Neuronal stem cell (in vitro differentiated cells): ENCODE data around the gene SLC25A1.
"Not testable (repeated sequence)": the region's sequence is repeated elsewhere in the genome, so short reads cannot be mapped to it uniquely, and the experiment has no call there.

Experiments used
- DNase-seq: peaks from one replicate; pipeline ENCODE4 v3.0.0-alpha.2; 2013; ENCODE audit warnings: low spot score
- H2AFZ ChIP-seq: one replicate; pipeline ENCODE4 v1.6.1; 2013; ENCODE audit warnings: mild to moderate bottlenecking, low read length, inconsistent platforms
- H2AK5ac ChIP-seq: 2 replicates; pipeline ENCODE4 v1.6.1; 2013; ENCODE audit warnings: low read depth, mild to moderate bottlenecking, inconsistent platforms, low read length, moderate library complexity, mixed read lengths
- H2BK120ac ChIP-seq: 2 replicates; pipeline ENCODE4 v1.6.1; 2013; ENCODE audit warnings: low read depth, mild to moderate bottlenecking, inconsistent platforms, low read length, moderate library complexity, mixed read lengths
- H2BK12ac ChIP-seq: one replicate; pipeline ENCODE4 v1.6.1; 2013; ENCODE audit warnings: low read length, inconsistent platforms
- H2BK15ac ChIP-seq: 2 replicates; pipeline ENCODE4 v1.6.1; 2013; ENCODE audit warnings: mild to moderate bottlenecking, low read length, inconsistent platforms, mixed read lengths
- H2BK5ac ChIP-seq: one replicate; pipeline ENCODE4 v1.6.1; 2013; ENCODE audit warnings: inconsistent platforms, mild to moderate bottlenecking, low read length, moderate library complexity
- H3K14ac ChIP-seq: one replicate; pipeline ENCODE4 v1.6.1; 2013; ENCODE audit warnings: low read length, inconsistent platforms
- H3K18ac ChIP-seq: 2 replicates; pipeline ENCODE4 v1.6.1; 2013; ENCODE audit warnings: low read length, inconsistent platforms
- H3K23ac ChIP-seq: 2 replicates; pipeline ENCODE4 v1.6.1; 2013; ENCODE audit warnings: low read depth, mild to moderate bottlenecking, mixed read lengths, low read length, inconsistent platforms; ENCODE audit not compliant: poor library complexity
- H3K27ac ChIP-seq: replicated peaks from 3 replicates; pipeline ENCODE4 v1.5.1; 2013; ENCODE audit warnings: low read length, inconsistent platforms
- H3K27me3 ChIP-seq, 3 experiments: 2 replicates each; pipeline ENCODE4 v1.6.1; 2013; ENCODE audit warnings: low read length in 3 of 3, mild to moderate bottlenecking in 2 of 3, inconsistent platforms in 1 of 3, low read depth in 1 of 3, mixed read lengths in 1 of 3, moderate library complexity in 1 of 3; ENCODE audit not compliant: control insufficient read depth in 3 of 3, insufficient read depth in 3 of 3
- H3K36me3 ChIP-seq, 2 donors: replicated peaks in 1 of 2; 2 replicates each; pipeline ENCODE4 v1.6.1; 2013; ENCODE audit warnings: low read length in 2 of 2; ENCODE audit not compliant: control insufficient read depth in 2 of 2, insufficient read depth in 2 of 2
- H3K4ac ChIP-seq: 2 replicates; pipeline ENCODE4 v1.6.1; 2013; ENCODE audit warnings: inconsistent platforms, mild to moderate bottlenecking, low read length, moderate library complexity
- H3K4me1 ChIP-seq, 2 donors: 1 replicate in 1 of 2; 2 replicates in 1 of 2; pipeline ENCODE4 v1.6.1; 2013; ENCODE audit warnings: low read length in 2 of 2, low read depth in 1 of 2; ENCODE audit not compliant: control insufficient read depth in 2 of 2, insufficient read depth in 1 of 2
- H3K4me2 ChIP-seq: one replicate; pipeline ENCODE4 v1.6.1; 2013; ENCODE audit warnings: mild to moderate bottlenecking, low read length, inconsistent platforms; ENCODE audit not compliant: insufficient read depth, poor library complexity, severe bottlenecking
- H3K4me3 ChIP-seq, 2 donors: 2 replicates each; pipeline ENCODE4 v1.5.1; 2013; ENCODE audit warnings: low read length in 2 of 2, mild to moderate bottlenecking in 2 of 2, inconsistent platforms in 1 of 2, moderate library complexity in 1 of 2
- H3K79me1 ChIP-seq: one replicate; pipeline ENCODE4 v1.6.1; 2013; ENCODE audit warnings: low read depth, mild to moderate bottlenecking, inconsistent platforms, low read length, moderate library complexity
- H3K9ac ChIP-seq: one replicate; pipeline ENCODE4 v1.6.1; 2013; ENCODE audit warnings: mild to moderate bottlenecking, low read depth, low read length, inconsistent platforms; ENCODE audit not compliant: poor library complexity
- H3K9me3 ChIP-seq, 2 donors: replicated peaks in 1 of 2; 2 replicates each; pipeline versions ENCODE3 to v1.6.1; 2013; ENCODE audit warnings: low read length in 2 of 2, mild to moderate bottlenecking in 2 of 2, inconsistent platforms in 1 of 2, low read depth in 1 of 2, mixed read lengths in 1 of 2, moderate library complexity in 1 of 2; ENCODE audit not compliant: control insufficient read depth in 2 of 2, insufficient read depth in 1 of 2
- H4K8ac ChIP-seq: one replicate; pipeline ENCODE4 v1.6.1; 2013; ENCODE audit warnings: low read depth, mild to moderate bottlenecking, inconsistent platforms, low read length, moderate library complexity
- H4K91ac ChIP-seq: one replicate; pipeline ENCODE4 v1.6.1; 2013; ENCODE audit warnings: low read length, low read depth, mild to moderate bottlenecking, inconsistent platforms; ENCODE audit not compliant: poor library complexity
- WGBS, 2 donors: extraction: QIAGEN DNeasy Blood & Tissue Kit; methylation state at CpG; one replicate each; pipeline ENCODE4 v1.1.7; 2013; ENCODE audit warnings: missing lambda C conversion rate in 2 of 2, mixed read lengths in 1 of 2; ENCODE audit not compliant: insufficient read length in 2 of 2, insufficient replicate concordance in 1 of 2; ENCODE audit errors: extremely low coverage in 2 of 2; 5-methylcytosine and 5-hydroxymethylcytosine counted together

Gene SLC25A1

DNA sequence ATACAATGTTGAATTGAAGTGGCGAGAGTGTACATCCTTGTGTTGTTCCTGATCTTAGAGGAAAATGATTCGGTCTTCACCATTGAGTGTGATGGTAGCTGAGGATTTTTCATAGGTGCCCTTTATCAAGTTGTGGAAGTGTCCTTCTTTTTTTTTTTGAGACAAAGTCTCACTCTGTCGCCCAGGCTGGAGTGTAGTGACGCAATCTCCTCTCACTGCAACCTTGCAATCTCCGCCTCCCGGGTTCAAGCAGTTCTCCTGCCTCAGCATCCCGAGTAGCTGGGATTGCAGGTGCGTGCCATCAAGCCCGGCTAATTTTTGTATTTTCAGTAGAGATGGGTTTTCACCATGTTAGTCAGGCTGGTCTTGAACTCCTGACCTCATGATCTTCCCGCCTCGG, 19.9 kb downstream of the SLC25A1 start:
- H2AFZ ChIP-seq, H3K9me3 ChIP-seq, H2BK5ac ChIP-seq, H3K4me1 ChIP-seq, H2AK5ac ChIP-seq, H3K9ac ChIP-seq, H4K91ac ChIP-seq, H3K27ac ChIP-seq, H3K18ac ChIP-seq, H3K36me3 ChIP-seq, H3K79me1 ChIP-seq, H4K8ac ChIP-seq, H3K23ac ChIP-seq, H3K14ac ChIP-seq, H3K4me3 ChIP-seq, DNase-seq, H2BK120ac ChIP-seq, H3K4ac ChIP-seq, H3K4me2 ChIP-seq, H2BK12ac ChIP-seq, H2BK15ac ChIP-seq: not testable (repeated sequence)
- no CpG with 5 or more reads among the region's 11 CpGs for WGBS, 2 donors
- H3K27me3 ChIP-seq, result peaks cover 0 to 22% (median 11%) of the 10 kb centered on the region in 3 experiments

DNA sequence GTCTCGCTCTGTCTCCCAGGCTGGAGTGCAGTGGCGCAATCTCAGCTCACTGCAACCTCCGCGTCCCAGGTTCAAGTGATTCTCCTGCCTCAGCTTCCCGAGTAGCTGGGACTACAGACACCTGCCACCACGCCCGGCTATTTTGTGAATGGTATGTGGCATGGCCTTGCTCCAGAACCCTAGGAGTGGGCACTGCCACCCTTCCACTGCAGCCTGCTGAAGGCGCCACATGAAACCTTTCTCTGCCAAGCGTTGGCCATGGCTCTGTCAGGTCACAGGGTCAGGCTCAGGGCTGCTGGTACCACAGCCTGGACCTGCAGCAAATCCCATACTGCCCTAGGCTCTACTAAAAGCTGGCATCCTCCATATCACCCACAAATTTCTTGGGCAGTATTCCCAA, 22.4 kb downstream of the SLC25A1 start:
- not testable (repeated sequence) for H3K4me2 ChIP-seq, H3K36me3 ChIP-seq, H2BK12ac ChIP-seq, H2AFZ ChIP-seq, H3K9me3 ChIP-seq, H3K79me1 ChIP-seq, H3K4me1 ChIP-seq, H3K9ac ChIP-seq, H3K27ac ChIP-seq, H2BK120ac ChIP-seq, H4K8ac ChIP-seq, H2BK15ac ChIP-seq, H3K4ac ChIP-seq, H2BK5ac ChIP-seq, H3K14ac ChIP-seq, H3K23ac ChIP-seq, H2AK5ac ChIP-seq, DNase-seq, H4K91ac ChIP-seq
- no CpG with 5 or more reads among the region's 9 CpGs for WGBS, 2 donors
- Histone ChIP-seq H3K18ac (peak overlapping the region; percentile 57), H3K4me3 (peak overlapping the region in 1 of 2 donors; percentile 25), H3K27me3 (peaks cover 9 to 37% (median 28%) of the 10 kb centered on the region in 3 experiments)

- no CpG with 5 or more reads among the region's 11 CpGs for WGBS, 2 donors
Observed at GRCh38 chr22:19152942-19153883, 25.3 kb downstream of the SLC25A1 start.

More at GRCh38 chr22:19152942-19153883, 25.3 kb downstream of the SLC25A1 start:
- Histone ChIP-seq H3K4me1 (no peaks in the 10 kb centered on the region), H3K4me3 (no peak overlapping the region), H2AFZ (no peak overlapping the region), H2AK5ac (no peak overlapping the region), H3K23ac (no peak overlapping the region), H2BK5ac (no peak overlapping the region), H3K14ac (no peak overlapping the region), H3K36me3 (no peaks in the 10 kb centered on the region), H2BK12ac (no peak overlapping the region), H3K4me2 (no peak overlapping the region), H3K27me3 (peaks cover 37 to 57% (median 56%) of the 10 kb centered on the region in 3 experiments), H3K27ac (no peak overlapping the region), H3K9me3 (peaks cover 9 to 10% of the 10 kb centered on the region in 2 donors), H2BK15ac (no peak overlapping the region), H3K9ac (no peak overlapping the region), H2BK120ac (no peak overlapping the region), H4K91ac (no peak overlapping the region), H3K4ac (no peak overlapping the region), H3K79me1 (no peaks in the 10 kb centered on the region), H3K18ac (no peak overlapping the region), H4K8ac (no peak overlapping the region)
- no peak for DNase-seq
